DMS 273 (cell line): ENCODE data around the gene CPZ.

Experiments
- DNase-seq: peaks from one replicate; lab custom pipeline; 2025; ENCODE audit not compliant: unreplicated experiment; lab: John Stamatoyannopoulos, UW

The CPZ gene

DNA sequence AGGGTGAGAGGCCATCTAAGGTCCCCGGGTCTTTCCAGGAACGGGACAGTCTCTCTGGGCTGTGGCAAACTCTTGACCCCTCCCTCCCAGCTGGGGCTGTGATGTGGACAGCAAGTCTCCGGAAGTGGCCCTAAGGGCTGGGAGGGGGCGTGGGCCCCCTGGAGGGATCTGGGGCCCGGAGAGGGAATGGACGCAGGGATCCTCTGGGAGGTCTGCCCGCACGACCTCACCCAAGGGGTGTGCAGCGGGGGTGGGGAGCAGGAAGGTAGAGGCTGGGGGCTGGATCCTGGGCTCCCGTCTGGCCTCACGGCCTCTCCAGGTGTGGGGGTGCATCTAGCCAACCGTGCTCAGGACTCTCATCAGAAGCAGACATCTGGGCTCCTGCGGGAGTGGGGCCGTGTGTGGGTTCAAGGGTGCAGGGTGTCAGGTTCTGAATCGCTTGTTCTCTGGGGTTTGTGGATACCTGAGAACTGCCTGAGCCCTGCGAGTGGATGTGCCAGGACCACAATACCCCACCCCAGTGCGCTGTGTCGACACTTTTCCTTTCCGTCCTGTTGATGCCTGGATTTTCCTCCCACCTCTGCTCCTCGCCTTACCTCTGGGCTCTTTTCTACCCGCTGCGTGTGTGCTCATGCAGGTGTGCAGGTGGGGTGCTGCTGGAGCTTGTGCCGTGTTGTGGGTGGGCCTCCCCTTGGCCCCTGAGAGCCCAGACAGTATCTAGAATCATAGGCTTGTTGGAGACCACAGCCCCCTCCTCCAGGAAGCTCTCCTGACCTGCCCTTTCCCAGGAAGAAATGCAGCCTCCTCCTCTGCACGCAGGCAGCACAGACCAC, 915 bp downstream of the CPZ start:
- DNase-seq = no peak

- DNase-seq = peak; percentile 78
Measured at GRCh38 chr4:8594097-8595038, 1.8 kb downstream of the CPZ start.

GRCh38 chr4:8595237-8596087, 2.9 kb downstream of the CPZ start:
- no peak for DNase-seq

GRCh38 chr4:8596891-8597290, 4.3 kb downstream of the CPZ start:
- DNase-seq = no peak

DNA sequence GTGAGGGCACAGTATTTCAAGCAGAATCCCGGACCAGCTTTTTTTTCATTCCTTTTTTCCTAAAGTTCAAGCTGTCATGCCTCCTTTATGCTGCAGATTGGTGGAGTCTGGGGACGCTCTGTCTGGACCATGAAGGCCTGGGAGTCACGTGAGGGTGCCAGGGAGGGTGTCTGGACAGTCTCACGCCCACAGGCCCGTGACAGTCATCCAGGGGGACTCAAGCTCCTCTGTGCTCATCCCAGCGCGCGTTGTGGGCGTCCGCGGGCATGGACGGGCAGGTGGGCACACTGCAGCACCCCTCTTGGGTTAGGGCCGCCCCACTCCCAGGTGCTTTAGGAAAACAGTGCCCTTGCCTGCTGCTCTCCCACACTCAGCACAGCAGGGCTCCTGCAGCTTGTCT, 4.8 kb downstream of the CPZ start:
- no peak for DNase-seq

DNA sequence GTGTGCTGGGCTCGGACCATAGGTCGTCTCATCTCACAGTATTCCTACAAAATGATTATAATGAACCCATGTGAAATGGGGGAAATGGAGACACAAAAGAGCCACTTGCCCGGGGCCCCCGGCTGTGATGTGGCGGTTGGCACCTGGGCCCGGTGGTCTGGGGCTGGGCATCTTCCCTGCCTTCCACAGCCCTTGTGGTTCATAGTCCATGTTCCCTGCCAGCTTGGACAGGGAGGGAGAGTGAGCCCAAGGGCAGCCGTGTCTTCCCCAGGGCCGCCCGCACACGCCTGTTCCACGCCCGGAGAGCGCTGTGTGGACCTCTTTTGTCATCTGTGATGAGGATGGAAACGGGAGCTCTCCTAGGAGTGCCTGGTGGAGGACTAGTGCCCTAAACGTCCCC, 5.2 kb downstream of the CPZ start:
- no peak for DNase-seq

DNA sequence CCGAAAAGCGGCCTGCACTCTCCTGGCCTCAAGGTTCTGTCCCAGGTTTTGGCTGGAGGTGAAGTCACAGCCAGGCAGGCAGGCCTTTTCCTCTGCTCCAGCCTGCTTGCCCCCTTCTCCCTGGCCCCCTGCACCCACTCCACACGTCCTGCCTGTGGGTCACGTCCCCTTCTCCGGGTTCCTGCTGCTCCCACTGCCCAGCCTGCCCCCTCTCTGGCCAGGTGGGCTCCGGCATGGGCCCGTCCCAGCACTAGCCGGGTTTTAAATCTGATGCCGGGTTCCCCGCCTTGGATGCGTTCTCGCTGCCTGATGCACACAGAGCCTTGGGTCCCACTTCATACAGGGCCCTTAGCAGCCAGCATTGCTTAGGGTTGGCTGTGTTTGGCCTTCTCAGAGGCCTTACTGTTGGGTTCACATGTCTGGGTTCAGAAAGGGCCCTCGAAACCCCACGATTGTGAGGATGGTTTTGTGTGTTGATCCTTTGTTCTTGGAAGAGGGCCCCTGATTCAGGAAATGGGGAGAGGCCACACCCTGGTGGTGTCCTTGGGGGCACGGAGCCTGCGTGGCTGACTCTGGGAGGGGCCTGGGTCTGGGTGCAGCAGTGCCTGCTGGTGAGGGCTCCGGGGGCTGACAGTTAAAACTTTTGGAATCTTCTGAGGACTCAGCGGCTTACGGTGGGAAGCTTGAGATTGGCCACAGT, 6.0 kb downstream of the CPZ start:
- DNase-seq = no peak

DNA sequence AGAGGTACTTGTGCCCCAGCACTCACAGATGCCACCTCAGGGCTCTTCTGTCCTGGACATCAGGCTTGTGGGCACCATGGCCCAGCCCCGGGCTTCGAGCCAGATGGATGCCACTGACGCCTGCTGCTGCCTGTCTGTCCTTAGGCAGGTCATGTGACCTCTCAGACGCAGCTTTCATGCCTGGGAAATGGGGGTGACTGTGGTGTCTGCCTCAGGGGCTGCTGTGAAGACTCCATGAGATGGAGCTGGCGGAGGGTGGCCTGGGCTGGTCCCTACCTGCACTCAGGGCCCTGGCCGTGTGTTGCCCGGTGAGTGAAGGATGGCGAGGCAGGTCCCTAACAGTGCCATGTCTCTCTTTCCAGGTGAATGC, 6.5 kb downstream of the CPZ start:
- no peak for DNase-seq

DNA sequence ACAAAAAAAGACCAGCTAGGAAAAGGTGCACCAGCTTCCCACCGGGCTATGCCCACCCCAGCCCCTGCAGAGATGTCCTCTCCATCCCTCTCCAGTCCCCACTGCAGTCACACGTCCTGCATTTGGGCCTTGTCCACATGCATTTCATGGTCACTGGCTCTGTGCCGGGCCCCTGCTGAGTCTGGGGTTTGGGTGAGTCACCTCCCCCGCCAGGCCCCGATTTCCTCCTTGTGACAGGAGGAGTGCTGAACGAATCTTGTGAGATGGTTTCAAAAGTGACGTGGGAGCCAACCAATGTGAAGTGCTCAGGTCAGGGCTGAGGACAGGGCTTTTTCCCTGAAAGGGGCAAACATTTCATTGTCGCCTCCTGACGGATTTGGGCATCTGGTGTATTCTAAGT, 7.1 kb downstream of the CPZ start:
- DNase-seq = no peak

DNA sequence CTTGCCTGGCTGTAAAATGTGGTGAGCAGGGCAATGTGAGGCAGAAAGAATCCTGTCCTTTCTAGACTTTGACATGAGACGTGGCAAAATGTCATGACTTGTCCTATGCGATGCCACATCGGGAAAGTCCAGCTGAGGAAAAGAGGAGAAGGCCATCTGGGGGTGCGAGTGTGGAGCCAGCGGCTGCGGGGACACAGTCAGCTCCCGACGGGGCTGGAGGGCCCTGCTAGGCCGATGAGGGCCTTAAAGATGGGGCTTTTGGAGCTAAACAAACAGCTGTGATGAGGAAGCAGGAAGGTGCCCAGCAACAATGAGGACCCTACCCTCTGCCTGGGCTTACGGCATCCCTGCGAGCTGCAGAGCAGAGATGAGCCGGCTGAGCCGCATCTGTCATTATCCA, 7.7 kb downstream of the CPZ start:
- DNase-seq = no peak

GRCh38 chr4:8600686-8601085, 8.1 kb downstream of the CPZ start:
- no peak for DNase-seq

- no peak for DNase-seq
Measured at GRCh38 chr4:8601086-8601485, 8.5 kb downstream of the CPZ start.

DNA sequence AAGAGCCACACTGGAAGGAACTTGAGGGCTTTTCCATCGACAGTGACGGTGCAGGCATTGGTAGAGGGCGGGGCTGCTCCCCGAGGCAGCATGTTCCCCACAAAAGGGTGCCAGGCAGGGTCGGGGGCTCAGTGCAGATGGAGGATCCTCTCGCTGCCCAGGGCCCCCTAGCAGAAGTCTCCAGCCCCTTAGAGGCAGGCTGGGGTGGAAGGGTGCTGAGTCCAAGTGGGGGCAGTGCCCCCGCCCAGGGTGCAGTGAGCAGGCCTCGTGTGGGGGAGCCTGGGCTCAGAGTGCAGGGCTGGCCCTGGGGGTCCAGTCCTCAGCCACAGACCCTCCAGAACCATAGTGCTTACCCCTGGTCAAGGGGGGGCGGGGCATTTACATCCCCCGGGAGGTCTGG, 9.0 kb downstream of the CPZ start:
- DNase-seq = no peak

DNA sequence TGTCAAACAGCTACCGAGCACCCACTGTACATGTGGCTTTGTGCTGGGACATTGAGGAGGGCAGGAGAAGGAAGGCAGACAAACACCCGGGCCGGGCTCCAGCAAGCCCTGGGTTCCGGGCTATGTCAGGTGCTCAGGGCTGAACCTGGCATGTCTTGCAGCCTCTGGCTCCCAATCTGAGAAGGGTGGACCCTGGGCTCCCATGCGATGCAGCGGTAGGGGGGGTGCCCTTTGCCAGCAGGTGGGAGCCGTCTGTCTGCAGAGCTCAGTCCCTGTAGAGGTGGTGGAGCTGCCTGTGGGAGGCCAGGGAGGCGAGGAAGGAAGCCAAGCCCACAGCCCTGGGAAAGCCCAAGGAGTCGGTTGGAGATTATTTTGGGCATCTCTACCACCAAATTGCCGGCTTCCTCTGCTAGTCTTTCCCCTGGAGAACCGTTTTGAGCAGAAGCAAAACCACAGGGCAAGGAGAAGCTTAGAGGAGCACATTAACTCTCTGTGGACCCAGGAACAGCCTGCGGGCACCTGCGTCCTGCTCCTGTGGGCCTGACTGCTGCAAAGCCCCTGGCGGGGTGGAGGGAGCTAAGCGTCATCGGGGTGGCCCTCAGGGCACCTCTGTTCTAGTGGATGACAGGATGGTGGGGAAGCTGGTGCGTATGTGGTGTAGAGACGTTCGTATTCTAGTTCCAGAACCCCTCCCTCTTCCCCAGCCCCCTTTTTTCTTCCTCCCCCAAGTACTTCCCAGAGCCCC, 10.3 kb downstream of the CPZ start:
- DNase-seq = no peak

GRCh38 chr4:8603931-8604330, 11.4 kb downstream of the CPZ start:
- DNase-seq = no peak

DNA sequence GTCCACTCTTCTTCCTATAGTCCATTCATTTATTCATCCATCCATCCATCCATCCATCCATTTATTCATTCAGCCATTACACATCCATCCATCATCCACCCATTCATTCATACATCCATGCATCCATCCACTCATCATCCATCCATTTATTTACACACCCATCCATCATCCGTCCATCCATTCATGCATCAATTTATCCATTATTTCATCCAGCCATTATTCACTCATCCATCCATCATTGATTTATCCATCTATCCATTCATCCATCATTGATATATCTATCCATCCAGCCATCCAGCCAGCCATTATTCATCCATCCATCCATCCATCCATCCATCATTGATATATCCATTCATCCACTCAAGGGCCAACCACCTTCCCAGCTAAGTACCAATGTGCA, 12.7 kb downstream of the CPZ start:
- no peak for DNase-seq

- DNase-seq = no peak
Measured at GRCh38 chr4:8606476-8606875, 13.9 kb downstream of the CPZ start.

DNA sequence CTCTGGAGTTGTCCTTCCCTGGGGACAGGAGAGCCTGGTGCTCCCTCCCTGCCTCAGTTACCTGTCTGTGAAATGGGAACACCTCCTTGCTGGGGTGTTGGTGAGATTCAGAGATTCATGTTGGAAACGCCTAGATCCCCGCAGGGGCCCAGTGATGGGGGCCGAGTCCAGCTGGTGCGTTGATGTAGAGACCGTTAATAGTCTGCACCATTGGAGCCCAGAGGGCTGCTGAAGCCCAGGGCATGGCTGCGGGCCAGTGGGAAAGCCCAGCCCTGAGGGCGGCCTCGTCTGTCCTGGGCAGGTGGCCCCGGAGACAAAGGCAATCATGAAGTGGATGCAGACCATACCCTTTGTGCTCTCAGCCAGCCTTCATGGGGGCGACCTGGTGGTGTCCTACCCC, 14.4 kb downstream of the CPZ start:
- no peak for DNase-seq

GRCh38 chr4:8607603-8608481, 15.3 kb downstream of the CPZ start:
- peak; percentile 72 for DNase-seq
